Activated CD4-positive, alpha-beta T cell treated with anti-CD3 and anti-CD28 coated beads, Interleukin-2, amount 10 ng/mL, durations not matched to agents 7 days and 5 days (primary cell): ENCODE data around the gene KLHDC10. TPM values are rescaled to one million over a fixed set of nuclear protein-coding genes. Genes with fewer than 3 reads are reported as not detected.
"Not testable (repeated sequence)": the region's sequence is repeated elsewhere in the genome, so short reads cannot be mapped to it uniquely, and the experiment has no call there.

Experiments
- CTCF ChIA-PET: fragments of 350-600 bp; sonication (Branson Sonifier 250); formaldehyde crosslinking; loops from one replicate; lab custom pipeline; 2021; ENCODE audit warnings: antibody characterized with exemption; lab: Charles Lee
- POLR2A ChIA-PET: fragments of 350-600 bp; sonication (Branson Sonifier 250); formaldehyde crosslinking; loops from one replicate; lab custom pipeline; 2021; ENCODE audit warnings: antibody characterized with exemption; lab: Charles Lee
- DNase-seq: peaks from one replicate; pipeline ENCODE4 v3.0.0-alpha.2; 2020
- H3K27ac Mint-ChIP-seq: one replicate; pipeline ENCODE4 v1.8.0; 2021; ENCODE audit warnings: mild to moderate bottlenecking, moderate library complexity, mixed read lengths
- H3K27me3 Mint-ChIP-seq: one replicate; pipeline ENCODE4 v1.8.0; 2021; ENCODE audit warnings: mixed read lengths
- H3K36me3 Mint-ChIP-seq: one replicate; pipeline ENCODE4 v1.8.0; 2021; ENCODE audit warnings: low read depth, mixed read lengths
- H3K4me1 Mint-ChIP-seq: one replicate; pipeline ENCODE4 v1.8.0; 2021; ENCODE audit warnings: mixed read lengths
- H3K4me3 Mint-ChIP-seq: one replicate; pipeline ENCODE4 v1.8.0; 2021; ENCODE audit warnings: mild to moderate bottlenecking, moderate library complexity, mixed read lengths
- H3K9me3 Mint-ChIP-seq: one replicate; pipeline ENCODE4 v1.8.0; 2021; ENCODE audit warnings: mixed read lengths
- total RNA-seq, 2 experiments: library from RNA; stranded (reverse); gene quantifications; one replicate each; pipeline ENCODE4 v1.2.3, GENCODE V29; 2021

Gene KLHDC10
- total RNA-seq, 2 experiments from 2014 or later: 14.6 to 16.7 TPM

DNA sequence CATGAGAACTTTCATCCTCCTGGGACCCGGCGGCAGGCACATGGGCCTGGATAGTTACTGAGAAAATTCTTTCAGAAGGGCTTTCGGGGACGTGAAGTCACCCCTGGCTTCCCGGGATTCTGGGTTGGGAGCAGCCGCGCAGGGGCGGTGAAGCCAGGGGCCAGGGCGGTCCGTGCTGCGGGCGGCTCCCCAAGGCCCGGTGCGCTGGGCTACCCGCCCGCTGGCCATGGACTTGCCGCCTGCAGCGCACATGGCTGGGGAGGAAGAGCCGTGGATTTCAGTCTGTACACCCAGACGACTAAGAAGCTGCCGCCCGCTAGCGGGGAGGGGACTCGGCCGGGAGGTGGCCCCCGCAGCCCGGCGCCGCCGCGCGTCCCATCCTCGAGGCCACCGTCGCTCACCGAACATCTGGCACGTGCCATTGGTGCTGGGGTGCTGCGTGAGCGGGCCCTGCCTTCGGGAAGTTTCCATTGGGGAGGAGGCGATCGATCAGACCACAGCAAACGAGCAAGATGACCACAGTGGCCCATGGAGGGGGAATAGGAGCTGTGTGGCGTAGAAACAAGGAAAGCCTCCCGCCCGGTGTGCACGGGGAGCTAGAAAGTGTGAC is 70.3 kb downstream of the KLHDC10 start:
- CTCF ChIA-PET: interaction anchor here (1.1 to 2.7 kb wide), 2 partner anchors 9 to 19 kb away, joined by 3 to 6 read pairs; no protein-coding TSS in a partner anchor
- Mint-ChIP-seq H3K36me3 (peaks cover 22% of the 10 kb centered on the region), H3K27ac (no peak overlapping the region), H3K9me3 (no peaks in the 10 kb centered on the region), H3K4me3 (peak overlapping the region; percentile 30), H3K27me3 (peaks cover 6% of the 10 kb centered on the region), H3K4me1 (peaks cover 24% of the 10 kb centered on the region)
- POLR2A ChIA-PET: no interaction called here
- DNase-seq: no peak

DNA sequence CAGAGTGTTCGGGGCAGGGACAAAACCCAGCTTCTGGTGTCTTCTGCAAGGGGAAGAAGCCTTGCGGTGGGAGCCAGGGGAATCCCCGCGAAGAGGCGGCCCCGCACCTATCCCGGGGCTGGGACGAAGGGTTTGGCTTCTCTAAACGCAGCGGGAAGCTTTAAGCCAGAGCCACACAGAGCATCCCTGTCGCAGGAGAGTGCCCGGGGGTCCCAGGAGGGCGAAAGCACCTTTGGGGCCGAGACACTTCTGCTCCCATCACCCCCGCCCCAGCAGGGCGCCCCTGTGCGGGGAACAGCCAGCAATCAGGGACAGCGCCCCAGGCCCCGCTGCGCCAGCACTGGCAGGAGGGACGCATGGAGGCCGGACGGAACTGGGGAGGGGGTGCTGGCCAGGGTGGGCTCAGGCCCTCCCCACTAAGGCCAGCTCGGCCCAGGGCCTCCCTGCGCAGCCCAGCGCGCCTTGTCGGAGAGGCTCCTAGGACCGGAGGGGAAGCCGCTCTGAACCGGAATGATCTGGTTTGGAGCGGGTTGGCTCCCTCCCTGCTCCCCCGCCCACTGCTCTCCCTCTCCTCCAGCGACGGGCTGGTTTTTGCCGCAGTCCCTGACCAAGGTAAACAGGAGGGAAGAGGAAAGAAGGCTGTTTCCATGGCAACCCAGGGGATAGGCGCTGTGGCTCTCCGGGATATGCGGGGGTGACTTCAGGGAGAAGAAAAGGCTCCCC is 71.0 kb downstream of the KLHDC10 start:
- H3K36me3 Mint-ChIP-seq: peaks cover 17% of the 10 kb centered on the region
- H3K9me3 Mint-ChIP-seq: no peaks in the 10 kb centered on the region
- H3K27ac Mint-ChIP-seq: peak overlapping the region; percentile 33
- H3K4me1 Mint-ChIP-seq: peaks cover 17% of the 10 kb centered on the region
- peak; percentile 42 for DNase-seq
- ChIA-PET CTCF (no interaction called here), POLR2A (no interaction called here)
- H3K27me3 Mint-ChIP-seq: peaks cover 6% of the 10 kb centered on the region
- peak overlapping the region; percentile 30 for H3K4me3 Mint-ChIP-seq

DNA sequence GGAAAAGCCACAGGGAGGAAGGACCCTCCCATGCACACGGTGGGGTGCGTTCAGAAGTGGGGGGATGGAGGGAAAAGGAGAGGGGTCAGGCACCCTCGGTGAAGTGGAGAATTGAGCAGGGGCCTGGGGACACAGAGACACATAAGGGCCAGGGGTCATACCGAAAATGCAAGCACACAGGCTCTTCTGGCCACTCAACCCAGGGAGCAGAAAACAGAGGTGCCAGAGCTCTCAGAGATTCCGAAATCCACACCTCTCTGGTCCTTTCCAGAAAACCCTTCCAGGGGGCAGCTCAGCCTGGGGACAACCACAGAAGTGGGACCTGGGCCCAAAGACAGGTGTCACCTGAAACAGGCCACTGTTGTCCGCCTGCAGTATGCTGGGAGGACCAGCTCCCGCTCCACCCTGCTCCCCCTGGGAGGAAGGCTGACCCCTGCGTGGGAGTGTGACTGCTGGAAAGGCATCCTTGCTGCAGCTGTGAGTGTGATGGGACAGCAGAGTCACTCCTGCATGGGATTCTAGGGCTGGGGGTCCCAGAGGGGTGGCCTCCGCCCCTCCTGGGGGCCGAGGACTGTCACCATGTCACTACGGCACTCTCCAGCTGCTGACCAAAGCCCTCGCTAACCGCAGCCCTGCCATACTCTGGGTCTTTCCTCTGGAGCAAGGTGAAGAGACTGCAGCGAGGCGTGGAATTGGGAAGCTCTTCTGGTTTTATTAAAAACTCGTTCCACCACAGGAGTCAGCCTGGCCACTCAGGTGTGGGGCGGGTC is 71.7 kb downstream of the KLHDC10 start:
- Mint-ChIP-seq H3K4me1 (peaks cover 10% of the 10 kb centered on the region), H3K9me3 (no peaks in the 10 kb centered on the region), H3K27ac (no peak overlapping the region), H3K4me3 (no peak overlapping the region), H3K36me3 (peaks cover 11% of the 10 kb centered on the region), H3K27me3 (peaks cover 6% of the 10 kb centered on the region)
- CTCF ChIA-PET: interaction anchor here (2.0 kb wide), 1 partner anchor 18 kb away, joined by 4 read pairs; no protein-coding TSS in a partner anchor
- POLR2A ChIA-PET: no interaction called here
- DNase-seq: no peak

DNA sequence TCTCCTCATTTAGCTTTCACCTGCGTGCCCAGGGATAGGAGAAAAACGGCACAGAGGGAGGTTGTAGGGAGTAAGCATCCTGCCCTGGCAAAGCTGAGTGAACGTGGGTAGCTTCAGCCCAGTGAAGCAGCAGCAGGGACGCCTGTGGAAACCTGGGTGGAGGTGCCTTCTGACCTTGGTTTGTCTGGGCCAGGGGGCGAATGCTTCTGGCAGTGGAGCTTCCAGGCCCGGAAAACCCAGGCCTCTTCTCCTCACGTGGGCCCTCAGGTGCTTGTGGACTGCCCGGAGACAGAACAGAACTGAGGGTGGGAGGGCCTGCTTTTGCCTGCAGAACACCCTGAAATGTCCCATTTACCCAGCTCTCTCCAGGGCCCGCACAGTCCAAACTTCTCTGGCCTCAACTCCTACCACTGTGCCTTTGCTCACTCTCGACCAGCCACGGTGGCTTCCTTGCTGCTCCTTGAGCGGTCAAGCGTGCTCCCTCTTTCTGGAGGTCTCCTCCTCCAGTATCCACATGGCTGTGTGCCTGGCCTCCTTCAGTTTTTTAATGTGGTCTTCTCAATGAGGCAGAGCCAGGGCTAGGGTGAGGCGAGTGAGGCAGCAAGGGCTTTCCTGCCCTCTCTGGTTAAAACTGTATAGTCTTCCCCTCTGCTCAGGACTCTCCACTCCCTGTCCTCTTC is 72.5 kb downstream of the KLHDC10 start:
- Mint-ChIP-seq H3K36me3 (peaks cover 7% of the 10 kb centered on the region), H3K9me3 (no peaks in the 10 kb centered on the region), H3K4me3 (no peak overlapping the region), H3K27me3 (peaks cover 6% of the 10 kb centered on the region), H3K27ac (no peak overlapping the region), H3K4me1 (peaks cover 10% of the 10 kb centered on the region)
- DNase-seq: no peak
- POLR2A ChIA-PET: no interaction called here
- CTCF ChIA-PET: interaction anchor here (2.0 kb wide), 1 partner anchor 18 kb away, joined by 4 read pairs; no protein-coding TSS in a partner anchor

DNA sequence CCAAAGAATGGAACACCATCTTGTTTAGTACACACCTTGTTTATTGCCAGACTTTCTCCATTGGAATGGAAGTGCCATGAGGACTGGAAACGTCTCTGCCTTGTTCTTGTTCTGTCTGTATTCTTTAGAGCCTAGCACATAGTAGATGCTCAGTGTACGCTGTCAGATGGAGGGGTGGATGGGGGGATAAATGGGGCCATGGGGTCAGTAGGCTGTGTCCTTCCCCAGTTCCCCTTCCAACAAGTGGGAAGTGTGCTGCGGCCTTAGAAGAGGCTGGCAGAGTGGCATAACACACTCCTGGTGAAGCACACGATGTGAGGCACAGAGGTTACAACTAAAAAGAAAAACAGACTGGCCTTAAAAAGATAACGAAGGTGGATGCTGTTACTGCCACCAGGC is 73.0 kb downstream of the KLHDC10 start:
- Mint-ChIP-seq H3K4me1 (peaks cover 10% of the 10 kb centered on the region), H3K9me3 (no peaks in the 10 kb centered on the region), H3K27me3 (peaks cover 11% of the 10 kb centered on the region), H3K27ac (no peak overlapping the region), H3K4me3 (no peak overlapping the region), H3K36me3 (peaks cover 4% of the 10 kb centered on the region)
- POLR2A ChIA-PET: no interaction called here
- DNase-seq: no peak
- CTCF ChIA-PET: interaction anchor here (0.7 to 2.0 kb wide), 3 partner anchors 9 to 689 kb away, joined by 3 to 4 read pairs (median 4); no protein-coding TSS in a partner anchor

DNA sequence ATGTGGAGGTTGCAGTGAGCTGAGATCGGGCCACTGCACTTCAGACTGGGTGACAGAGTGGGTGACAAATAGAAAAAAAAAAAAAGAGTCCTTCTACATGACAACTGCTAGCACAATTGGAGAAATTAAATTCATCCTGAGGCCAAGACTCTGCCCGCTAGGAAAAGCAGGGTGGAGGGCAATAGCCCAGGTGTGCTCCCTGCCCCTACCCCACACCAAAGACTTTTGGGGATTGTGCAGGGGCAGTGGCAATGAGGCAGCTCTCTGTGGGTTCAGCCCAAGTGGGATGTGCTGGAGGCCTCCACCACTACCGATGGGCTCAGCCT is 73.6 kb downstream of the KLHDC10 start:
- CTCF ChIA-PET: interaction anchor here (0.6 to 2.0 kb wide), 4 partner anchors 10 to 688 kb away, joined by 3 to 4 read pairs (median 4); no protein-coding TSS in a partner anchor
- H3K9me3 Mint-ChIP-seq: no peaks in the 10 kb centered on the region
- POLR2A ChIA-PET: no interaction called here
- H3K36me3 Mint-ChIP-seq: peaks cover 4% of the 10 kb centered on the region
- no peak for DNase-seq
- no peak overlapping the region for H3K27ac Mint-ChIP-seq
- H3K4me3 Mint-ChIP-seq: no peak overlapping the region
- H3K4me1 Mint-ChIP-seq: peaks cover 10% of the 10 kb centered on the region
- peaks cover 12% of the 10 kb centered on the region for H3K27me3 Mint-ChIP-seq

DNA sequence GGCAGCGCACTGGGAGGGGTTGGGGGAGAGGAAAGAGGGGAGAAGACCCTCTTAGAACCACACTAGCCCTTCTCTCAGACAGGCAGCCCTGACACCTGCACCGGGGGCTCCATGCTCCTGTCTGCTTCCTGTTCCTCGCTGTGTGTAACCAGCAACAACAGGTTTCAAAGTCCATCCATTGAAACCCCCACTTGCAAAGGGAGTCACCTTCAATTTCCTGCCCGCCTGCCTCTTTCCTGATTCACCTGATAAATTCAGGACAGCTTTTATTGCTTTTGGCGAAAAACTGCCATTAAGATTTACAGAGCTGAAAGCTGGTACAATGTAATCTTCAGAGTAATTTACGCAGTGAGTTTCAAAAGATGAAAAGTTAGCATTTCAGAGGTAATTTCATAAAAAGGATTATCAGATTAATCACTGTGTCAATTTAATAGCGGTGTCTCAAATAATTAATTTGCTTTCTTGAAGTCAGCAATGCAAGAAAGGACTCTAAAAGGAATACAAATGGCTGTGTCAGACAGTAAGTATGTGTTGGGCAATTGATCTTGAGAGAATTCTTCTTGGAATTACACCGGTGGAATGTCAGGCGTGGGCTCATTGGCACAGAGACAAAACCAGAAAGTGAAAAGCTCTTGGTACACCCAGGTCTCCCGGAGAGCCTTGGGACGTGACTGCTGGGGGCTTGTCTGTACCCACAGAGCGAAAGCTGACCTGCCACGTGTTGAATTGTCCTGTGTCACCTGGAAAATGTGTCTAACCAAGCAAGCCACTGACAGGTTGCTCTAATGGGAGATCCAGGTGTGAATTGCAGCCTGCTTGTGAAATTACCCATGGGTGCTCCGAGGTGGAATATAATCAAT is 74.2 kb downstream of the KLHDC10 start:
- Mint-ChIP-seq H3K4me3 (no peak overlapping the region), H3K36me3 (peaks cover under 1% of the 10 kb centered on the region), H3K9me3 (no peaks in the 10 kb centered on the region), H3K4me1 (peaks cover 10% of the 10 kb centered on the region), H3K27ac (no peak overlapping the region), H3K27me3 (peaks cover 14% of the 10 kb centered on the region)
- CTCF ChIA-PET: interaction anchor here (0.6 to 0.9 kb wide), 2 partner anchors 10 kb away, joined by 3 to 4 read pairs; no protein-coding TSS in a partner anchor
- POLR2A ChIA-PET: no interaction called here
- DNase-seq: no peak

DNA sequence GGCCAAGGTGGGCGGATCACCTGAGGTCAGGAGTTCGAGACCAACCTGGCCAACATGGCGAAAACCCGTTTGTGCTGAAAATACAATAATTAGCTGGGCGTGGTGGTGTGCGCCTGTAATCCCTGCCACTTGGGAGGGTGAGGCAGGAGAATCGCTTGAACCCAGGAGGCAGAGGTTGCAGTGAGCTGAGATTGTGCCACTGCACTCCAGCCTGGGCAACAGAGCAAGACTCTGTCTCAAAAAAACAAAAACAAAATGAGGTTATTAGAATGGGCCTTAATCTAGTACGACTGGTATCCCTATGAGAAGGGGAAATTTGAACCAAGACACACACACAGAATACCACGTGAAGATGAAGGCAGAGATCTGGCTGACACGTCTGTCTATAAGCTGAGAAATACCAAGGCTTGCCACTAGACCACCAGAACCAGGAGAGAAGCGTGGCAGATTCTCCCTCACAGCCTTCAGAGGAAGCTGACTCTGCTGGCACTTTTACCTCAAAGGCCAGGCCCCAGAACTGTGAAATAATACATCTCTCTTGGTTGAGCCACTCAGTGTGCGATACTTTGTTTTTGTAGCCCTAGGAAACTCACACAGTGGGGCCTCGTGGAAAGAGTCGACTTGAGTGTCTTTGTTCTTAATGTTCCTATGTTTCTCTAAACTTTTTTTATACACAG is 75.2 kb downstream of the KLHDC10 start:
- peaks cover 7% of the 10 kb centered on the region for H3K4me1 Mint-ChIP-seq
- POLR2A ChIA-PET: no interaction called here
- H3K9me3 Mint-ChIP-seq: no peaks in the 10 kb centered on the region
- CTCF ChIA-PET: no interaction called here
- H3K4me3 Mint-ChIP-seq: no peak overlapping the region
- H3K27ac Mint-ChIP-seq: no peak overlapping the region
- no peaks in the 10 kb centered on the region for H3K36me3 Mint-ChIP-seq
- DNase-seq: no peak
- H3K27me3 Mint-ChIP-seq: peaks cover 17% of the 10 kb centered on the region

DNA sequence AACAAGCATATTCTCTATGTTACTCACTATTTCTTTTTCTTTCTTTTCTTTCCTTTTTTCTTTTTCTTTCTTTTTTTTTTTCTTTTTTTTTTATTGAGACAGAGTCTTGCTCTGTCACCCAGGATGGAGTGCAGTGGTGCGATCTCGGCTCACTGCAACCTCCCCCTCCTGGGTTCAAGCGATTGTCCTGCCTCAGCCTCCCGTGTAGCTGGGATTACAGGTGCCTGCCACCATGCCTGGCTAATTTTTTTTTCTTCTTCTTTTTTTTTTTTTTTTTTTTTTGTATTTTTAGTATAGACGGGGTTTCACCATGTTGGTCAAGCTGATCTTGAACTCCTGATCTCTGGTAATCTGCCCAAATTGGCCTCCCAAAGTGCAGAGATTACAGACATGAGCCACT is 75.8 kb downstream of the KLHDC10 start:
- CTCF ChIA-PET, H3K4me1 Mint-ChIP-seq, H3K4me3 Mint-ChIP-seq, H3K9me3 Mint-ChIP-seq, H3K27ac Mint-ChIP-seq, DNase-seq, H3K36me3 Mint-ChIP-seq: not testable (repeated sequence)
- H3K27me3 Mint-ChIP-seq: peaks cover 17% of the 10 kb centered on the region
- POLR2A ChIA-PET: interaction anchor here (0.7 kb wide), 1 partner anchor 102 kb away, joined by 3 read pairs; no protein-coding TSS in a partner anchor

DNA sequence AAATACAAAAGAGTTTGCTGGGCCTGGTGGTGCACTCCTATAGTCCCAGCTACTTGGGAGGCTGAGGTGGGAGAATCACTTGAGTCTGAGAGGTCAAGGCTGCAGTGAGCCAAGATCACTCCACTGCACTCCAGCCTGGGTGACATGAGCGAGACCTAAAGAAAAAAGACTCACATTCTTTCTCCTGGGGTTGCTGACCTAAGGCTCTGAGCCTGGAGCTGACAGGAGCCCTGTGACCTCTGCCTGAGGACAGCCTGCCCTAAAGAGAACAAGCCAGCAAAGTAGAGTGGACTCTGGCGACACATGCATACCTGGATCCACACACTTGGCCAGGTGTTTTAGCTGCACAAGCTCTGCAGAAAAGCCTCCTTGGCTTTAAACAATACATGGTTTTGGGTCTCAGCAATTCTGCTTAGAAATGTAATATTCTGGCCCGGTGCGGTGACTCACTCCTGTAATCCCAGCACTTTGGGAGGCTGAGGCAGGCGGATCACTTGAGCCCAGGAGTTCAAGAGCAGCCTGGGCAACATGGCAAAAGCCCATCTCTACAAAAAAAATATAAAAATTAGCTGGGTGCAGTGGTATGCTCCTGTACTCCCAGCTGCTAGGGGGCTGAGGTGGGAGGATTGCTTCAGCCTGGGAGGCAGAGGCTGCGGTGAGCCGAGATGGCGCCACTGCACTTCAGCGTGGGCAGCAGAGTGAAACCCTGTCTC is 76.5 kb downstream of the KLHDC10 start:
- Mint-ChIP-seq H3K4me1 (no peaks in the 10 kb centered on the region), H3K4me3 (no peak overlapping the region), H3K36me3 (no peaks in the 10 kb centered on the region), H3K9me3 (no peaks in the 10 kb centered on the region), H3K27ac (no peak overlapping the region), H3K27me3 (peaks cover 17% of the 10 kb centered on the region)
- no peak for DNase-seq
- POLR2A ChIA-PET: interaction anchor here (0.7 kb wide), 1 partner anchor 103 kb away, joined by 3 read pairs; no protein-coding TSS in a partner anchor
- CTCF ChIA-PET: no interaction called here
